Fibroblast of villous mesenchyme (primary cell): ENCODE measurements around the gene ZNF775. TPM values are rescaled to one million over a fixed set of nuclear protein-coding genes. Genes with fewer than 3 reads are reported as not detected.
"Not testable (repeated sequence)": the region's sequence is repeated elsewhere in the genome, so short reads cannot be mapped to it uniquely, and the experiment has no call there.

Experiments used
- DNase-seq: peaks from one replicate; pipeline ENCODE4 v3.0.0-alpha.2; 2010; ENCODE audit warnings: low read depth
- H3K4me3 ChIP-seq: 2 replicates; pipeline ENCODE4 v1.5.1; 2011; ENCODE audit warnings: low read depth, mild to moderate bottlenecking, low read length
- total RNA-seq: library from RNA; depleted of rRNA; stranded (reverse); fragments of >200 nt; gene quantifications from 2 replicates; pipeline ENCODE4 v1.2.3, GENCODE V29; 2012
- TF ChIP-seq, protein P1 (sequence below): IDR thresholded peaks from 2 replicates; pipeline ENCODE4 v1.5.1; 2012; ENCODE audit warnings: low read depth, mild to moderate bottlenecking, low read length; ENCODE audit not compliant: insufficient read depth

Gene ZNF775
- total RNA-seq, 1 donor = 3.0 TPM

DNA sequence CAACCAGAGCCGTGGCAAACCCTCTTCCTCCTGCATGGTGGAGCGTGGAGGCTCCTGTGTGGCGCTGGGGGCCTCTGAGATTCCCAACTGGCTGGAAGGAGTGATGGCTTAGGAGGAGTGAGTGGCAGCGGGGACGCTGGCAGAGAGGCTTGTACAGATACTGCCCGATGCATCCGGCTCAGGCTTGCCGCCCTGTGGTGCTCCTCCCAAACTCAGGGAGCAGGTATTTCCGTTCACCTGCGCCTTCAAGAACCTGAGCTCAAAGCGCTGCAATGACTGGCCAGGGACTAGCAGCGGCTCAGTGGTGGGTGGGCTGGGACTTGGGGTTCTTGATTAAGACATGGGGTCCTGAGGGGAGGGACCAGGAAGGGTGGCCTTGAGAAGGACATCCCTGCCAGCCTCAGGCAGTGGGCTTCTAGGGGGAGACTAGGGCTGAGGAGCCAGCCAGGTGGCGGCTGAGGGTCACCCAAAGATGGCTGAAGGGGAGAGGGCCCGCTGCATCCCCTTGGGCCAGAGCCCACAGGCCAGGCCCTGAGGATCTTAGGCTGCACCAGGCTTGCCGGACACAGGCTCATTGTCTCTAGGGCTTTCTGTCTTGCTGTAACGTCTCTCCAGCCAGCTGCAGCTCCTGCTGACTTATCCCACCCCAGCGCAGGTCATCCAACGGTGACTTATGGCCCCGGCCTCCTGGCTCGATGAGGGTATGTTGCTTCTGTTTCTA, 3.2 kb downstream of the ZNF775 start:
- DNase-seq = no peak
- TF ChIP-seq, protein P1, sequence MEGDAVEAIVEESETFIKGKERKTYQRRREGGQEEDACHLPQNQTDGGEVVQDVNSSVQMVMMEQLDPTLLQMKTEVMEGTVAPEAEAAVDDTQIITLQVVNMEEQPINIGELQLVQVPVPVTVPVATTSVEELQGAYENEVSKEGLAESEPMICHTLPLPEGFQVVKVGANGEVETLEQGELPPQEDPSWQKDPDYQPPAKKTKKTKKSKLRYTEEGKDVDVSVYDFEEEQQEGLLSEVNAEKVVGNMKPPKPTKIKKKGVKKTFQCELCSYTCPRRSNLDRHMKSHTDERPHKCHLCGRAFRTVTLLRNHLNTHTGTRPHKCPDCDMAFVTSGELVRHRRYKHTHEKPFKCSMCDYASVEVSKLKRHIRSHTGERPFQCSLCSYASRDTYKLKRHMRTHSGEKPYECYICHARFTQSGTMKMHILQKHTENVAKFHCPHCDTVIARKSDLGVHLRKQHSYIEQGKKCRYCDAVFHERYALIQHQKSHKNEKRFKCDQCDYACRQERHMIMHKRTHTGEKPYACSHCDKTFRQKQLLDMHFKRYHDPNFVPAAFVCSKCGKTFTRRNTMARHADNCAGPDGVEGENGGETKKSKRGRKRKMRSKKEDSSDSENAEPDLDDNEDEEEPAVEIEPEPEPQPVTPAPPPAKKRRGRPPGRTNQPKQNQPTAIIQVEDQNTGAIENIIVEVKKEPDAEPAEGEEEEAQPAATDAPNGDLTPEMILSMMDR = no peak
- H3K4me3 ChIP-seq = no peak overlapping the region

DNA sequence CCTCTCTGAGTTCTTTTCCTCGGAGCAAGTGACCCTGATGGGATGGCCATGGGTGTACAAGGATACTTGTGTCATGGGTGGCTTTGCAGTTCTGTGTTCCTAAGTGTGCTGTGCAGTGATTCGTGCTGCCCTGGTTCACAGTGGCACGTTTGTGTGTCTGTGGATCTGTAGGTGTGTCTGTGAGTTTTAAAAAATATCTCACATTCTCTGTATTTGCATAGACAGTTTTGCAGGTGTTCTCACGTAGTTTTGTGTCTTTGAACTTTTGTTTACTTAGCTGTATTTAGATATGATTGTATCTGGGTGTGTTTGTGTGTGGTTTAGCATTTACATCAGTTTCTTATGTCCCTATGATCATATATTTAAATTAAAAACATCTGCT, 3.7 kb downstream of the ZNF775 start:
- TF ChIP-seq, protein P1 = no peak
- no peak for DNase-seq
- no peak overlapping the region for H3K4me3 ChIP-seq

DNA sequence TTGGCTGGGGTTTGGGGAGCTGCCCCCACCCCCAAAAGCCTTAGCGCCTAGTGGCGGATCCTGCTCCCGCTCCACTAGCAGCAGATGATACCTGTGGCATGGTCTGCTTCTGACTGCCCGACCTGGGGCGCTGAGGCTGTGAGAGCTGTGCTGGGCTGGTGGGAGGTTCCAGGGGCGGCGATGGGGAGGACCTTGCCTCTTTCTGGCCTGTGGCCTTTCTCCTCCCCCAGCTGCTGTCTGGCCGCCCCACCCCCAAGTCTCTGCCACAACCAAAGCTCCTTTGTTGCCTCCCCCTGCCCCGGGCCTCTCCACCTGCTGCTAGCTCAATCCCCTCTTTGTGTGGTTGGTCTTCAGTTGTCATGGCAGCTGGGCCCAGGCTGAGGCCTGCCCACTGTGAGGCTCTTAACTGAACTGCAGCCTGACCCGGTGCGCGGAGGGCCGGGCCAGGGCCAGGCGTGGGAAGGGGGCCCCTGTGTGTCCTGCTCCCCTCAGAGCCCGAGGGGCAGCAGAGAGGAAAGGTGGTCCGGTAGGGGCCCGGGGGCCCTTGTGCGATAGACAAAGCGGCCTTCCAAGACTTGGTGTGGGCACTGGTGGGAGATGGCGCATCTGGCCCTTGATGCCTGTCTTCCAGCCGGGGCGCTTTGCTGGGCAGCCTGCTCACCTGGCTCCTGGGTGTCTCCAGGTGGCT, 4.7 kb downstream of the ZNF775 start:
- TF ChIP-seq, protein P1 = no peak
- H3K4me3 ChIP-seq = no peak overlapping the region
- no peak for DNase-seq

DNA sequence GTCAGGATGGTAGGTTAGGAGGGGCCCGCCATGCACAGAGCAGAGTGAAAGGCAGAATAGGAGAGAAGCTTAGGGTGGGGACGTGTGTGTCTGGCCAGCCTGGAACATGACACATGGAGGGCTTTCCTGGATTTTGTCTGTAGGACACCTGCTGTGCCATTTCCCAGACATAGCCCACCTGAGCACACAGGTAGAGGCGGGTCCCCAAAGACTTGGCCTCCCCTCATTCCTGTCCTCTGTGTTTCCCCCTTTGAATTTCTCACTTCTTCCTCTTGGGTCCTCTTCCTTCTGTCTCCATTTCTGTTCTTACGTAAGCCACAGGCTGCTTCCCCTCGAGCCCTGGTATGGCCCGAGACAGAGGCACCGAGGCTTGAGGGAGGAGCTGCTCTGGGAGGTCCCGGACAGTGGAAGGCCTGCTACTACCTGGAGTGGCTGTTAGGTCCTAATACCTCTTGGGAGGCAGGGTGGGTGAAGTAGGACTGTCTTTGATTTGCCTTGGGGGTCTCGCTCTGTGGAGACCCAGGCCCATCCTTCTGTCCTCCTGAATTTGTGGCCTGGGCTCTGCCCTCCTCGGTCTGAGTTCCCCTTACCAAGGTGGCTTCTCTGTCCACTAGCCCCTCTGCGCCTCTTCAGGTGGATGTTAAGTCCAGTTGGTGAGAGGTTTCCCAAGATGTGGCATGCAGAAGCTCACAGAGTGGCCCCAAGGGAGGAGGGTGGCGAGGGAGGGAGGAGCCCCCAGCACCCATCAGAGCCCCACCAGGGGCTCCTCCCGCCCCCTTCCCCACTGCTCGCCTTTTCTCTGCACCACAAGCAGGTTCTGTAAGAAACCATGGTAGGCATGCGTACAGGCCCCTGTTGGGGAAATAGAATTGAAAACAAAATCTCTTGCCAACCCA, 5.5 kb downstream of the ZNF775 start:
- no peak for DNase-seq
- TF ChIP-seq, protein P1 = no peak
- no peak overlapping the region for H3K4me3 ChIP-seq

DNA sequence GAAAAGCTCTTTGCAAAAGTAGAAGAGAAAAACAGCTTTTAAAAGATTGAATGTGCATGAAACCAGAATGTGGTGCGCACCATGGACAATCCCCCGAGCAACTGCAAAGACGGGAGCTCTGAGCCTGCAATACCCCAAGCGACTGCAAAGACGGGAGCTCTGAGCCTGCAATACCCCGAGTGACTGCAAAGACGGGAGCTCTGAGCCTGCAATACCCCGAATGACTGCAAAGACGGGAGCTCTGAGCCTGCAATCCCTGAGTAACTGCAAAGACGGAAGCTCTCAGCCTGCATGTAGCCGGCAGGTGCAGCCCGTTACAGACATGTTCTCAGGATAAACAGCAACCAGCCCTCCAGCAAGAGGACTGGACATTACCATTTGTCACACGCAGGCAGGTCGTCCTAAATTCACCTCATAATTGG, 6.2 kb downstream of the ZNF775 start:
- H3K4me3 ChIP-seq = no peak overlapping the region
- no peak for DNase-seq
- TF ChIP-seq, protein P1 = no peak

DNA sequence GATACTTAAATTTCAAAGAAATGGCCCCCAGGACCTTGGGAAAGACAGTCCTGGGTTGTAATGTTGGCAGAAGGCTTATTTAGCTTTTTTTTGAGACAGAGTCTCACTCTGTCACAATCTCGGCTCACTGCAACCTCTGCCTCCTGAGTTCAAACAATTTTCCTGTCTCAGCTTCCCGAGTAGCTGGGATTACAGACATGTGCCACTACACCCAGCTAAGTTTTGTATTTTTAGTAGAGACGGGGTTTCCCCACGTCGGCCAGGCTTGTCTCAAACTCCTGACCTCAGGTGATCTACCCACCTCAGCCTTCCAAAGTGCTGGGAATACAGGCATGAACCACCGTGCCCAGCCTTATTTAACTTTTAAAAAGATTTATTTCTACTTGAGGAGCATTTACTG, 6.8 kb downstream of the ZNF775 start:
- not testable (repeated sequence) for H3K4me3 ChIP-seq, DNase-seq

DNA sequence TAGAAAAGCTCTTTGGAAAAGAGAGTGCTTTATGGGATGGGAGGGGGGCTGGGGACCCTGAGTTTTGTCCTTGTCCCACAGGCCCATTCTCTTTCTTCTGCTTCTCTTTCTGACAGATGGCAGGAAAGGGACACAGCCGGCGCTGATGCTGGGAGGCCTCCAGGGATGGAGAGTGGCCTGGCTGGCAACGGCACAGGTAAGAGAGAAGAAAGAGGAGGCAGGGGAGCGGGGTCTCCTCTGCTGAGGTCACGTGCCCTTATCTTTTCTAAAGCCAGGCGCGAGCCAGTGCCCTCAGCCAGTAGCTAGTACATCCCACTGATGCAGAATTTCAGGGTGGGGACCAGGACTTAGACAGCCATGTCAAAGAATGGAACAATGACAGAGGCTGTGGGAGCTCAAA, 9.2 kb downstream of the ZNF775 start:
- DNase-seq = no peak
- no peak overlapping the region for H3K4me3 ChIP-seq
- TF ChIP-seq, protein P1 = no peak
